ENCODE results near the gene PATE4.

The PATE4 gene

DNA sequence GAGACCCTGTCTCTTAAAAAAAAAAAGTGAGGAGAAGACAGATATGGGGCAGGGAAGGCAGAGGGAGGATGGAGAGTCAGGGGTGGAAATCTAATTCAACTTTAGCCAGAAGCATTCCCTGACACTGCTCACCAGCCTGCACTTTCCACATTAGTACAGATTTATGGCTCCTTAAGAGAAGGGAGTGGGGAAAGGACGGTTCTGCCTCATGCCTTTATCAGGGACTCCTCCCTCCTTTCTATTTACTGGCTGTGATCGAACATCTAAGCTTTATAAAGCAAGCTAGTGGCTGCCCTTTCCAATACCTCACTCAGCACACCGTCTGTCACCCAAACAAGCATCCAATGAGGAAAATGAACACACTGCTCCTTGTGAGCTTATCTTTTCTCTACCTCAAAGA, at the start of gene PATE4:
PATE4 (plus strand) TSS at position 301 of the 400 bp plus-strand sequence; CDS start at position 345, 44 bp downstream.
- no peak within 1 kb of the TSS for H3K27ac ChIP-seq
- no peak for TF ChIP-seq ZFX (IDR thresholded peaks at IDR 0.05)
- TF ChIP-seq, protein P1, sequence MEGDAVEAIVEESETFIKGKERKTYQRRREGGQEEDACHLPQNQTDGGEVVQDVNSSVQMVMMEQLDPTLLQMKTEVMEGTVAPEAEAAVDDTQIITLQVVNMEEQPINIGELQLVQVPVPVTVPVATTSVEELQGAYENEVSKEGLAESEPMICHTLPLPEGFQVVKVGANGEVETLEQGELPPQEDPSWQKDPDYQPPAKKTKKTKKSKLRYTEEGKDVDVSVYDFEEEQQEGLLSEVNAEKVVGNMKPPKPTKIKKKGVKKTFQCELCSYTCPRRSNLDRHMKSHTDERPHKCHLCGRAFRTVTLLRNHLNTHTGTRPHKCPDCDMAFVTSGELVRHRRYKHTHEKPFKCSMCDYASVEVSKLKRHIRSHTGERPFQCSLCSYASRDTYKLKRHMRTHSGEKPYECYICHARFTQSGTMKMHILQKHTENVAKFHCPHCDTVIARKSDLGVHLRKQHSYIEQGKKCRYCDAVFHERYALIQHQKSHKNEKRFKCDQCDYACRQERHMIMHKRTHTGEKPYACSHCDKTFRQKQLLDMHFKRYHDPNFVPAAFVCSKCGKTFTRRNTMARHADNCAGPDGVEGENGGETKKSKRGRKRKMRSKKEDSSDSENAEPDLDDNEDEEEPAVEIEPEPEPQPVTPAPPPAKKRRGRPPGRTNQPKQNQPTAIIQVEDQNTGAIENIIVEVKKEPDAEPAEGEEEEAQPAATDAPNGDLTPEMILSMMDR (conservative IDR thresholded peaks at IDR 0.05): no peak

- no peak overlapping the region for H3K27ac ChIP-seq
- TF ChIP-seq, protein P1 (conservative IDR thresholded peaks at IDR 0.05): no peak
- no peak for TF ChIP-seq ZFX (IDR thresholded peaks at IDR 0.05)
Observed at GRCh38 chr11:125784678-125785077, 48.4 kb upstream of the PATE4 start.

DNA sequence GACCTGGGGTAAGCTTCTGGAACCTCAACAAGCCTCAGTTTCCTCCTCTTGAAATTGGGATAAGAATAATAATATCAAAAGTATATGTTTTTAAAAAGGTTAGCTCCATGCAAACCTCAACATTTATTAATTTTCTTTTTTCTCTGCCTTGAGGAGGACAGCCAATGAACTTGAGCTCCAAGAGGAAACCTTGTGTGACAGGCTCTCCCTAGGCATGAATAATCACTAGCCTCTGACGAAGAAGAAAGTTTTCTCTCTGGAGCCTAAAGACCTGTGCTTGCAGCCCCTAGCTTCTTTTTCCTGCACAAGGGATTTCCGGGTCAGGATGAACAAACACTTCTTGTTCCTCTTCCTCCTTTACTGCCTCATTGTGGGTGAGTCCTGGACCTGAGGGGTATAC, 45.3 kb upstream of the PATE4 start, which contains the start of gene PATE3:
PATE3 (plus strand) TSS at position 301 of the 400 bp plus-strand sequence; CDS start at position 326, 25 bp downstream.
- TF ChIP-seq, protein P1 (conservative IDR thresholded peaks at IDR 0.05): no peak
- no peak for TF ChIP-seq ZFX (IDR thresholded peaks at IDR 0.05)
- H3K27ac ChIP-seq: no peak within 1 kb of the TSS

GRCh38 chr11:125790825-125791224, 42.3 kb upstream of the PATE4 start:
- TF ChIP-seq, protein P1 (conservative IDR thresholded peaks at IDR 0.05): no peak
- no peak for TF ChIP-seq ZFX (IDR thresholded peaks at IDR 0.05)
- H3K27ac ChIP-seq: no peak overlapping the region

GRCh38 chr11:125797641-125798040, 35.5 kb upstream of the PATE4 start:
- no peak for TF ChIP-seq ZFX (IDR thresholded peaks at IDR 0.05)
- TF ChIP-seq, protein P1 (conservative IDR thresholded peaks at IDR 0.05): no peak
- no peak overlapping the region for H3K27ac ChIP-seq

DNA sequence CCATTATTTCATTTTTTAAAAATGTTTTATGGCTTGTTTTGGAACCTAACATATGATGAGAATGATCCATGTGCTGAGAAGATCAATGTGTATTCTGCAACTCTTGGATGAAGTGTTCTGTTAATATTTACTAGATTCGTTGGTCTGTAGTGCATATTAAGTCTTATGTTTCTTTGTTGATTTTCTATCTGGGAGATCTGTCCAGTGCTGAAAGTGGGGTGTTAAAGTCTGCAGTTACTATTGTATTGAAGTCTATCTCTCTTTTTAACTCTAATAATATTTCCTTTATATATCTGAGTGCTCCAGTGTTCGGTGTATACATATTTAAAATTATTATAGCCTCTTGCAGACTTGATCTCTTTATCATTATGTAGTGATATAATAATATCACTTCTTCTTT, 33.3 kb upstream of the PATE4 start:
- TF ChIP-seq, protein P1 (conservative IDR thresholded peaks at IDR 0.05): no peak
- no peak for TF ChIP-seq ZFX (IDR thresholded peaks at IDR 0.05)
- H3K27ac ChIP-seq: no peak overlapping the region

DNA sequence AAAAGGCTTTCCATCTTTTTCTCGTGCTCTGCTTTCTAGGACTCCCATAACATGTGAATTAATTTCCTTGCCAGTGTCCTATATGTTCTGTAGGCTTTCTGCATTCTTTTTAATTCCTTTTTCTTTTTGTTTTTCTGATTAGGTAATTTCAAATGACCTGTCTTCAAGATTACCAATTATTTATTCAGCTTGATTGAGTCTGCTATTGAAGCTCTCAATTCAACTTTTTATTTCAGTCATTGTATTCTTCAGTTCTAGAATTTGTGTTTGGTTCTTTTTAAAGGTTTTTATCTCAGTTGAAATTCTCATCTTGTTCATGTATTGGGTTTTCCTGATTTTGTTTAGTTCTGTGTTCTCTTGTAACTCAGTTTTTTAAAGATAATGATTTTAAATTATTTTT, 30.7 kb upstream of the PATE4 start:
- no peak for TF ChIP-seq ZFX (IDR thresholded peaks at IDR 0.05)
- TF ChIP-seq, protein P1 (conservative IDR thresholded peaks at IDR 0.05): no peak
- no peak overlapping the region for H3K27ac ChIP-seq
